ENCODE measurements around the gene GRIA3. TPM values are rescaled to one million over a fixed set of nuclear protein-coding genes. Genes with fewer than 3 reads are reported as not detected.

Gene GRIA3
- total RNA-seq, 1 experiment from 2014 or later = not detected

GRCh38 chrX:123424546-123424945, 240.5 kb downstream of the GRIA3 start:
- no peak for TF ChIP-seq CTCF (conservative IDR thresholded peaks at IDR 0.05; ENCODE audit: low read depth, low read length)
- no peak for TF ChIP-seq EZH2phosphoT487 (IDR thresholded peaks at IDR 0.05; ENCODE audit: borderline replicate concordance, low read length)
- no peak for TF ChIP-seq EZH2 (IDR thresholded peaks at IDR 0.05; ENCODE audit: low read length, unreplicated experiment)
- BruUV-seq (replicated peaks) = no TSS peak

GRCh38 chrX:123425471-123425870, 241.4 kb downstream of the GRIA3 start:
- Histone ChIP-seq H3K79me2 (ENCODE audit: low read length) (no peaks in the 10 kb centered on the region), H3K4me2 (ENCODE audit: low read length) (peak overlapping the region; percentile 68), H3K9ac (ENCODE audit: low read length) (no peak overlapping the region), H3K9me3 (ENCODE audit: low read length) (no peaks in the 10 kb centered on the region), H3K27me3 (ENCODE audit: low read length) (no peaks in the 10 kb centered on the region), H3K27ac (ENCODE audit: low read length) (0 out of 2 replicates have a peak overlapping the region, but pooled peaks have one; percentile 6), H3K4me1 (ENCODE audit: insufficient read depth, low read length) (peaks cover 25% of the 10 kb centered on the region), H3K4me3 (ENCODE audit: low read length) (no peak overlapping the region), H3F3A (ENCODE audit: low read length, unreplicated experiment) (no peaks in the 10 kb centered on the region), H3K36me3 (ENCODE audit: low read depth, low read length) (no peaks in the 10 kb centered on the region), H4K20me1 (ENCODE audit: low read length) (no peaks in the 10 kb centered on the region), H2AFZ (ENCODE audit: low read length) (no peak overlapping the region), H3K9me2 (replicated peaks; ENCODE audit: low read length) (no peaks in the 10 kb centered on the region)
- TF ChIP-seq CTCF (conservative IDR thresholded peaks at IDR 0.05; ENCODE audit: low read depth, low read length) (no peak), EZH2 (IDR thresholded peaks at IDR 0.05; ENCODE audit: low read length, unreplicated experiment) (no peak), EZH2phosphoT487 (IDR thresholded peaks at IDR 0.05; ENCODE audit: borderline replicate concordance, low read length) (no peak)
- CTCF ChIA-PET = no interaction called here
- no peak for DNase-seq
- BruUV-seq (replicated peaks) = no TSS peak
- intact Hi-C loops (cut with micrococcal nuclease) = no loop called here
- POLR2A ChIA-PET (ENCODE audit: unreplicated experiment) = no interaction called here
- ATAC-seq = no peak

More at GRCh38 chrX:123424546-123424945, 240.5 kb downstream of the GRIA3 start:
- ATAC-seq (peak; percentile 89), DNase-seq (peak; percentile 91)
- Histone ChIP-seq H3K4me3 (ENCODE audit: low read length) (no peak overlapping the region), H4K20me1 (ENCODE audit: low read length) (no peaks in the 10 kb centered on the region), H3K9me3 (ENCODE audit: low read length) (no peaks in the 10 kb centered on the region), H3K4me1 (ENCODE audit: insufficient read depth, low read length) (peaks cover 25% of the 10 kb centered on the region), H3F3A (ENCODE audit: low read length, unreplicated experiment) (no peaks in the 10 kb centered on the region), H2AFZ (ENCODE audit: low read length) (no peak overlapping the region), H3K9ac (ENCODE audit: low read length) (no peak overlapping the region), H3K36me3 (ENCODE audit: low read depth, low read length) (no peaks in the 10 kb centered on the region), H3K9me2 (replicated peaks; ENCODE audit: low read length) (no peaks in the 10 kb centered on the region), H3K79me2 (ENCODE audit: low read length) (no peaks in the 10 kb centered on the region), H3K27ac (ENCODE audit: low read length) (peak overlapping the region; percentile 51), H3K4me2 (ENCODE audit: low read length) (peak overlapping the region; percentile 68), H3K27me3 (ENCODE audit: low read length) (no peaks in the 10 kb centered on the region)
- intact Hi-C loops (cut with micrococcal nuclease) = loop anchor here (1.0 to 5.0 kb wide), 2 partner anchors 92 to 248 kb away; no protein-coding TSS in a partner anchor
- ChIA-PET CTCF (interaction anchor here (0.5 kb wide), 1 partner anchor 435 kb away, joined by 5 read pairs; no protein-coding TSS in a partner anchor), POLR2A (ENCODE audit: unreplicated experiment) (no interaction called here)

- intact Hi-C loops (cut with micrococcal nuclease) = no loop called here
- POLR2A ChIA-PET (ENCODE audit: unreplicated experiment) = no interaction called here
- no peak overlapping the region for H3K9ac ChIP-seq (ENCODE audit: low read length)
Observed at GRCh38 chrX:123425904-123426303, 241.8 kb downstream of the GRIA3 start.

More at GRCh38 chrX:123425904-123426303, 241.8 kb downstream of the GRIA3 start:
- H3K4me1 ChIP-seq (ENCODE audit: insufficient read depth, low read length) = peaks cover 25% of the 10 kb centered on the region
- ATAC-seq (peak; percentile 51), DNase-seq (peak; percentile 81)
- CTCF ChIA-PET = no interaction called here
- no peaks in the 10 kb centered on the region for H3K9me3 ChIP-seq (ENCODE audit: low read length)
- H3K4me2 ChIP-seq (ENCODE audit: low read length) = peak overlapping the region; percentile 68
- no TSS peak for BruUV-seq (replicated peaks)
- H3K27ac ChIP-seq (ENCODE audit: low read length) = 0 out of 2 replicates have a peak overlapping the region, but pooled peaks have one; percentile 6
- H3K4me3 ChIP-seq (ENCODE audit: low read length) = no peak overlapping the region
- no peaks in the 10 kb centered on the region for H3K9me2 ChIP-seq (replicated peaks; ENCODE audit: low read length)
- no peaks in the 10 kb centered on the region for H3K79me2 ChIP-seq (ENCODE audit: low read length)
- TF ChIP-seq EZH2phosphoT487 (IDR thresholded peaks at IDR 0.05; ENCODE audit: borderline replicate concordance, low read length) = no peak
- no peak for TF ChIP-seq CTCF (conservative IDR thresholded peaks at IDR 0.05; ENCODE audit: low read depth, low read length)
- no peak for TF ChIP-seq EZH2 (IDR thresholded peaks at IDR 0.05; ENCODE audit: low read length, unreplicated experiment)
- H4K20me1 ChIP-seq (ENCODE audit: low read length) = no peaks in the 10 kb centered on the region
- H2AFZ ChIP-seq (ENCODE audit: low read length) = no peak overlapping the region
- no peaks in the 10 kb centered on the region for H3F3A ChIP-seq (ENCODE audit: low read length, unreplicated experiment)
- no peaks in the 10 kb centered on the region for H3K27me3 ChIP-seq (ENCODE audit: low read length)
- no peaks in the 10 kb centered on the region for H3K36me3 ChIP-seq (ENCODE audit: low read depth, low read length)
